HepG2 (cell line): ENCODE results near the gene POU1F1.

ENCODE experiments used
- CCDC6 ChIP-seq: sonication (generic); formaldehyde crosslinking; IDR thresholded peaks from 2 replicates; pipeline ENCODE4 v1.8.1; 2022; ENCODE audit warnings: mild to moderate bottlenecking, missing genetic modification reagents, moderate library complexity
- CTCF ChIP-seq: sonication (generic); formaldehyde crosslinking; IDR thresholded peaks from 2 replicates; pipeline ENCODE4 v1.5.0; 2020; ENCODE audit warnings: mild to moderate bottlenecking, missing genetic modification reagents, moderate library complexity
- EZH2 ChIP-seq: conservative IDR thresholded peaks from 2 replicates; pipeline ENCODE4 v1.6.1; 2012; ENCODE audit warnings: mild to moderate bottlenecking, low read depth, low read length, moderate library complexity
- GLMP ChIP-seq: sonication (generic); formaldehyde crosslinking; IDR thresholded peaks from 2 replicates; pipeline ENCODE4 v1.9.0; 2021; ENCODE audit warnings: missing genetic modification reagents, mild to moderate bottlenecking, borderline replicate concordance
- SMC3 ChIP-seq: IDR thresholded peaks from 2 replicates; pipeline ENCODE4 v1.6.1; 2011; ENCODE audit warnings: low read length, improper control_type of control experiment
- SMYD3 ChIP-seq: sonication (generic); formaldehyde crosslinking; IDR thresholded peaks from 2 replicates; pipeline ENCODE4 v1.8.1; 2023; ENCODE audit warnings: mild to moderate bottlenecking, missing genetic modification reagents
- TAF15 ChIP-seq: fragments of 200-400 bp; formaldehyde crosslinking; IDR thresholded peaks from one replicate; pipeline ENCODE4 v1.6.1; 2018; ENCODE audit warnings: mild to moderate bottlenecking, low read depth, low read length; ENCODE audit not compliant: poor library complexity, severe bottlenecking
- YY1 ChIP-seq: IDR thresholded peaks from 2 replicates; pipeline ENCODE4 v1.6.1; 2011; ENCODE audit warnings: low read length, low read depth, moderate library complexity, mild to moderate bottlenecking; ENCODE audit not compliant: insufficient read depth, insufficient replicate concordance
- ZBTB1 ChIP-seq: sonication (generic); formaldehyde crosslinking; IDR thresholded peaks from 2 replicates; pipeline ENCODE4 v1.4.0; 2020; ENCODE audit warnings: missing genetic modification reagents, borderline replicate concordance
- ZBTB20 ChIP-seq: sonication (generic); formaldehyde crosslinking; IDR thresholded peaks from 2 replicates; pipeline ENCODE4 v1.8.1; 2023; ENCODE audit warnings: missing genetic modification reagents, low read depth, mild to moderate bottlenecking, borderline replicate concordance
- ZBTB26 ChIP-seq: IDR thresholded peaks from 2 replicates; pipeline ENCODE4 v1.6.1; 2016; ENCODE audit warnings: missing compliant biosample characterization, missing genetic modification reagents, borderline replicate concordance
- ZNF121 ChIP-seq: sonication (generic); formaldehyde crosslinking; IDR thresholded peaks from 2 replicates; pipeline ENCODE4 v1.5.0; 2020; ENCODE audit warnings: mild to moderate bottlenecking, missing genetic modification reagents
- ZNF569 ChIP-seq: sonication (generic); formaldehyde crosslinking; IDR thresholded peaks from 2 replicates; pipeline ENCODE4 v1.5.0; 2020; ENCODE audit warnings: mild to moderate bottlenecking, missing genetic modification reagents, moderate library complexity, borderline replicate concordance
- ZNF646 ChIP-seq: sonication (generic); formaldehyde crosslinking; IDR thresholded peaks from 2 replicates; pipeline ENCODE4 v1.9.0; 2021; ENCODE audit warnings: mild to moderate bottlenecking, missing genetic modification reagents

GRCh38 chr3:87324609-87325008 is 48.2 kb upstream of the POU1F1 start:
- TF ChIP-seq ZBTB1 (no peak), ZNF569 (CRISPR knock-in tag) (no peak), ZNF121 (CRISPR knock-in tag) (no peak), TAF15 (no peak), ZBTB20 (no peak), CTCF (no peak), SMC3 (no peak), GLMP (no peak), EZH2 (no peak), ZBTB26 (CRISPR knock-in tag) (no peak), CCDC6 (no peak), SMYD3 (CRISPR knock-in tag) (no peak), YY1 (no peak), ZNF646 (no peak)
